HG02981 (cell line): ENCODE data around the gene ACOXL.
"Not testable (repeated sequence)": the region's sequence is repeated elsewhere in the genome, so short reads cannot be mapped to it uniquely, and the experiment has no call there.

Source experiments
- ATAC-seq: cut with Tn5 transposase; IDR thresholded peaks from one replicate; pipeline ENCODE4 v1.9.1; 2021; ENCODE audit warnings: mild to moderate bottlenecking, moderate library complexity; ENCODE audit not compliant: unreplicated experiment

ACOXL gene

DNA sequence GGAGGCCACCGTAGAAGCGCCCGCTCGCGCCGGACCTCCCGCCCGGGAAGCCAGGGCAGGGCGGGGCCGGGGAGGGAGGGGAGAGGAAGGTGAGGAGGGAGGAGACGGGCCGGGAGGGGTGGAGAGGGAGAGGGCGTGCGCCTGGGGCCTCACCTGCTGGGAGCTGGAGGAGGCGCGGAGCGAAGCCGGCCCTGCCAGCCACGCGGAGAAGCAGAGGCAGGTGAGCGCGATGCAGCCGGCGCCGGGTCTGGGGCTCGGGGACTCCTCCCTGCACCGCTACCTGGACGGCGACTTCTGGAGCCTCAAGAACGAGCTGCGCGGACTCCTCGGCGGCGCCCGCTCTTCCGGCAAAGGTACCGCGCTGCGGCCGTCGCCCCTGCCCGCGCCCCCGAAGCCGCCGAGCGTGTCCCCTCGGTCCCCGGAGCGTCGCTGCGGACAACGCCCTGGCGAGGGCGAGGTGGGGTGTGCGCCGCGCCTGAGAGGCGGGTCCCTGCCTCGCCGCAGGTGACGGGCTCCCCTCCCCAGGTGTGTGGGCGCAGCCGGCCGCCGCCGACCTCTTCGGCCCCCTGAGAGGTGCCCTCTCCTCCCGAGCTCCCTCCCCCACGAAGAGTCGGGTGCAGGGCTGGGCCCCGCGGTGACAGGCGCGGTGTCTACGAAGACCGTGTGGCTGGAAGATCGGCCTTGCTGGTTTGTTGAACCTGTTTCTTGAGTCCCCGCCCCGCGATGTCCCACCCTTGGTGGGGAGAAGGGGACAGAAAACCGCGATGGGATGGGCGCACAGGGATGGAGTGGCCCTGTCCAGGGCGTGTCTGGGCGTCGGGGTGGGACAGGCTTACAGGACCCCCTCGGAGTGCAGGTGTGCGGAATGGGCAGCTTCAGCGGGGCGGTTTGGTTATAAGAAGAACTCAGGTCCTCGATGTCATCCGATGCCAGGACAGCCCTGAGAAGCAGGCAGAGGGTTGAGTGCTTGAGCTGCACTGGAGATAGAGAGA, at the start of gene ACOXL:
TSS of gene ACOXL (plus strand) at position 152 of the 992 bp plus-strand sequence. CDS start 35,817 bp downstream, outside the sequence.
- no peak for ATAC-seq

DNA sequence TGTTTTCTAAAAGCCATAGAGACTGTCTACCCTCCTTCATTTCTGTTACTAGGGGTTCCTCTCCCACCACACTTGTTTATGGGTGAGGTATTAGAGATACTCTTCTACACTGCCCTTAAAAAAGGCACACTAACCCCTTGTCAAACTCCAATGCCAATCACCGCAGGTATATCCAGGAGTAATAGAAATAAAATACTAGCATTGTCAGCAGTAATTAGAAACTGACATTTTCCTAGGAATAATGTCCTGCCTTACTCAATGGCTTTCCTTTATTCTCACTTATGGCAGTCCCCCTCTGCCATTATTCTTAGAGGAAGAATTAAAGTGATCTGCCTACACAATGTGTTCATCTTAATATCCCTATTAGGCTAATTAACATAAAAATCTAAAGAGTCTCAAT, 49.5 kb upstream of the ACOXL start:
- no peak for ATAC-seq

DNA sequence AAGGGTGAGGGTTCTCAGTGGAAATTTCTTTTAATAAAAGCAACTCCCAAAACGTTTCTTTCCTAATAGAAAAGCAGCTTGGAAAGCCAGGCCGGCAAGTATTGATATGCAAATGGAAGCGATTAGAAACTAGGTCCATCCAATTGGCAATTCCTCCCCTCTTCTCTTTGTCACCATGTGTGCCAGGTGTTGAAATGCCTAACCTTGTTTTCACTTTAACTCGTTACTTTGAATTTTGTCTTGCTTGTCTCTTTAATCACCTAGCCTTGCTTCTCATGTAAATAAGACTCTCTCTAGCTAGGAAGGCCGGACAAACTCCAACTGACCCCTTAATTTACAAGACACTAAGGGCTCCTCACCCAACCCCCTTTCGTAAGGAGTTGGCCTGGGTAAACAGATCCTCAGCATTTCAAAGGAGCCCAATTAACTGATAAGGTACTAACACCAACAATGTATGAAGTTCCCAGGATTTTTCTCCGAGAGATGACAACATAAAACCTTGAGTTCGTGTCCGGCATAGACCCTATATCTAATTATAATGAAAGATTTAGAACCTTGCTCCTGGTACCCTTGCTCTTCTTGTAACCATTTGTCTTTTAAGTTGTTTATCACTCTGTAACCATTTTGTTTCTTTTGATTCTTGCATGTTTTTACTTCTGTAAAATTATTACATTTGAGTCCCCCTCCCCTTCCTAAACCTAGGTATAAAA, 44.4 kb upstream of the ACOXL start:
- ATAC-seq = not testable (repeated sequence)

DNA sequence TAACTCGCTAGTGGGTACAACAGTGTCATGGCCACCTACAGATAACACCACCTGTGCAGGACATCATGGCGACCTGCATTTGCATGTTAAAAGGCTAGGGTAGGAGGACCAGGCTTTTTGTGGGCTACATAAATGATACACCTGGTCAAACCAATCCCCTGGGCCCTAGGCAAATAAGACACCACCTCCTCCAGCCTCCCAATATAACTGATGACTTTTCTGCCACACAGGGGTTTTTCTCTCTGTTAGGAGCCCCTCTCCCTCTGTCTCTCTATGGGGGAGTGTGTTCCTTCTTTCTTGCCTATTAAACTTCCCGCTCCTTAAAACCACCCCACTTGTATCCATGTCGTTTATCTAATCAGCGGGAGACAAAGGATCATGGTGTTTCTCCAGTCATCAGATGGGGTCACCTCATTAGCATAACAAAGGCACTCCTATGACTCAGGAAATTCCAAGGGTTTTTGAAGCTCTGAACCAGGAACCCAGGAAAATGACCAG, 43.7 kb upstream of the ACOXL start:
- no peak for ATAC-seq

DNA sequence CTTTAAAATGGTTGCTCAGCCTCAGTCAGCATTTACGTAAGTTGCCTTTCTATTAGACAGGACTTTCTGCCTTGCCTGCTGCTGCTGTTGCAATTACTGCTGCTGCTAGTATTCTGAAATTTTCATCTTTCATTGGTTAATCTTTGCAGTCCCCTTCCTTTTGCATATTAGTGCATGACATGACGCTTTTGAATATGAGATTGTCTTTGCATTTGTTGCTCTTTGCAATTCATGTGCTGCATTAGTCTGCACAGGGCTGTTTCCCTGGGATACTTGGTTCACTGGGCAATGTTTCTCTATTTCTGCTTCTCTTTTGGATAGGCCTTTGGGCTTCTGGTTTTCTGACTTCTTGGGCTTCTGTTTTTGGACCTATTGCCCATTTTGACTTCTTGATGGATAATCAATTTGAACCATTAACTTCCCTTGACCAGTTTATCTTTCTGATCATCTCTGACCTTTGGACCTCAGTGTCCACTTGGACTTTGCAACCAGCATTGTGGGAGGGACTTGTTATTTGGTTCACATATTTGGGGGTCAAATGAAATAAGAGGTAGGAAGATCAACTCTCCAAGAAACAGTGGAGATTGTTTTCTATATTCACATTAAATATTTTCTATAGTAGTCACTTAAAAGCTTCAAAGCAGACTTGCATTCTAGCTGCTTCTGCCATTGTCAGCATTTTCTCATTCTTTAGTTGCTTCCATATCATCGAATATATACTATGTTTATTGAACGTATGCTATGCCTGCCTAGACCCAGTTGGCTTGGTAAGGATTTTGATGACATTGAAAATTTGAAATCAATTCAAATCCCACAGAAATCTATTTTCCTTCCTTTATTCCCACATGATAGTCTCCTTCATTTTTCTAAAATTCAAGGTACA, 42.0 kb upstream of the ACOXL start:
- no peak for ATAC-seq

DNA sequence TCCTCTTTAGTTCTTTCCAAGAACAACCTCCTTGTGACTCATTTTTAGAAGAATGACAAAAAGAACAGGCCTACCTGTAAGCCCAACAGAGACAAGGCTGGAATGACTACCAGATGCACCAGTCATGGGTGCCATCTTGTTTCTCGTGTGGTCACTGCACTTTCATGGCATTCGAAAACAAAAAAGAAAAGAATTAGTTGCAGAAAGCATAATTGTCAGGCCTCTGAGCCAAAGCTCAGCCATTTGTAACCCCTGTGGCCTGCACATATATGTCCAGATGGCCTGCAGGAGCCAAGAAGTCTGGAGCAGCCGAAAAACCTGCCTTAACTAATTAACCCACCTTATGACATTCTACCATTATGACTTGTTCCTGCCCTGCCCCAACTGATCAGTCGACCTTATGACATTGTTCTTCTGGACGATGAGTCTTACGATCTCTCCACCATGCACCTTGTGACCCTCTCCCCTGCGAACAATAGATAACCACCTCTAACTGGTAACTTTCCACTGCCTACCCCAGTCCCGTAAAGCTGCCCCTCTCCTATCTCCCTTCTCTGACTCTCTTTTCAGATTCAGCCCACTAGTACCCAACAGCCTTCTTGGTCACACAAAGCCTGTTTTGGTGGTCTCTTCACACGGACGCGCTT, 40.6 kb upstream of the ACOXL start:
- ATAC-seq = no peak

DNA sequence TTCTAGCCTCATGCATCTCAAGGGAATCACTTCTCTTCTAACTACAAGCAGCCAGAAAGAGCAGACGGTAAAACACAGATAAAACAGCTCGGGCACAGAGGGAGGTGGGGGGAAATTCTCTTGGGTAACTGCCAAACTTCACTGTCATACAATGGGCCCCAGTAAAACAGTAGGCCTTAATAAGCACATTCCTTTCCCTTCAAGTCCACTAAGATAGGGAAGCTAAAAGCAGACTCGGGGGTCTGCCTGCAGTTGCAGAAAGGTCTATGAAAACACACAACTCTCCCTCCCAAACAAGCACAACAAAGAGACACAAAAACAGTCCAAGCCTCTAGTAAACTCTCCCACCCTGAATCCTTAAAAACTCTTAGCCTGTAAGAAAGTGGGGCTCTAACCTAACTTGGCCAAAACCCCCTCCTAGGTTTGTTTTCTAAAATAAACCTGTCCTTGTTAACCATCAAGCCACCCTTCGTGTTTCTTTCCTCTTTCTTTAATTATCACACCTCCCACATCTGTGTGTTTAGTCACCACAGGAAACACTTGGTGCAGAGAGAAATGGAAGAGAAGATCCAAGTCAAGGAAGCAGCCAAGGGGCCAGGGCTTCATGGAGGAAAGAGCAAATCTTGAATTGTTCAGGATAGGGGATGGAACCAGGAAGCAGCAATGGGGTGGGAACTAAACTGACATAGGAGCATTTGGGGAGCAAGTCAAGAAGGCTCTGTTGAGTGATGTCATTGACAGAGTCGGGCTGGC, 37.1 kb upstream of the ACOXL start:
- not testable (repeated sequence) for ATAC-seq

DNA sequence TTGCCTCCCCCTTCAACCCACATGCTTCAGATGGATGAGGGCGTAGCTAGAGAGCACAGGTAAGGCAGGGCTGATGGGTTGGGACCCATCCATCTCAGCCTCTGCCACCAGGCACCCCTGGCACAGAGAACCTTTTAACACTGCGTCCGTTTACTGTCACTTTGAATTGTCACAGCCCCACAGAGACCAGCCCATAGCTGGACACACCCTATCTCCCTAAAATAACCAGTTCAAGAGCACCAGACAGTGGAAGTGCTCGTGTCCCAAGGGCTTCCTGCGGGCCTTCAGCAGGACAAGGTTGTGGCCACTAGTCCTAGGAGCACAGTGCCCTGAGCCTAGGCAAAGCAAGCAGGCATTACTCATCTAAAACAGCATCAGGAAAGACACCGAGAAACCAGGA, 34.1 kb upstream of the ACOXL start:
- ATAC-seq = not testable (repeated sequence)

DNA sequence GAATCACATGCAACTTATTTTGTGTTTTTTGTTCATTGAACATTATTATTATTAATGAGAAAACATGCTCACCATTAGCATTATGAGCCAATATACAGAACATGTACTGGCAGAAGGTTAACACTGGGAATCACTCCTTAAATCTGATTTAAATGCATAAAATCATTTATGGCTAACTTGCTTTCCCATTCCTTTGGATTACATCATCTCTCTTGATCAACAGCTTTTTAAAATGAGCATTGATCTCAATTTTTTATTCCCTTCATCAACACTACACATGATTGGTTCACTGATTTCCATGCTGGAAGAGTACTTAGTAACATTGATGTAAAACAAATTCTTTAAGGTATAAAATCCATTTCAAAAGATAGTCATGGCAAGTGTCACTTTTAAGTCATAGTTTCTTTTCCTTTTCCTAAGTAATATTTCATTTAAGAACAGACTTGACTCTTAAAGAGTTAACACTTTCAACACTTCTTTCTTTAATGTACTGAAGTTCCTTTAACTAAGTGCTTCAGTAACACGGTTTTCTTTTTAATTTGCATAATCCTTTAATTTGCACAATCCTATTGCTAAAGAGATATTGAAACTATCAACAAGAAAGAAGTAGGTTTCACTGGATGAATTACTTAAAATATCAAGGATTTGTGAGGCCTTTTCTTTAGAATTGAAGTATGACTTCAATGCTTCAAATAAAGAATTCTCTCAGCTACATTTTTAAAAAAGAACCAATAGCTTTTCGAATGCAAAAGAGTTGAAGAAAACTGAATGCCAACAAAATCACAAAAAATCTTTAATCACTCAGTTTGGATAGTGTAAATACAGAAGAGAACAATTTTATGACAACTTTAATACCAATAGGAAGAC, 29.6 kb upstream of the ACOXL start:
- ATAC-seq = no peak

DNA sequence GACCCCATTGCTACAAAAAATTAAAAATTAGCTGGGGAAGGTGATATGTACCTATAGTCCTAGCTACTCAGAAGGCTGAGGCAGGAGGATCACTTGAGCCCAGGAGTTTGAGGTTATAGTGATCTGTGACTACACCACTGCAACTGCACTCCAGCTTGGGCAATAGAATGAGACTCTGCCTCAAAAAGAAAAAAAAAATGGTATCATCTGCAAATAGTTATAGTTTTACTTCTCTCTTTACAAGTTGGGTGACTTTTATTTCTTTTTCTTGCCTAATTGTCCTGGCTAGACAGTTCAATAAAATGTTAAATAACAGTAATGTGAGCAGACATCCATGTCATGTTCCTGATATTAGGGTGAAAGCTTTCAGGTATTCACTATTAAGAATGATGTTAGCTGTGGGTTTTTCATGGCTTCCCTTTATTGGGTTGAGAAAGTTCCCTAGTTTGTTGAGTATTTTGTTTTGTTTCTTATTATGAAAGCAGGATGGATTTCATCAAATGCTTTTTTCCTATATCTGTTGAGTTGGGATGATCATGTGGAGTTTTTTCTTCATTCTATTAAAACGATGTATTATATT, 24.9 kb upstream of the ACOXL start:
- ATAC-seq = no peak

DNA sequence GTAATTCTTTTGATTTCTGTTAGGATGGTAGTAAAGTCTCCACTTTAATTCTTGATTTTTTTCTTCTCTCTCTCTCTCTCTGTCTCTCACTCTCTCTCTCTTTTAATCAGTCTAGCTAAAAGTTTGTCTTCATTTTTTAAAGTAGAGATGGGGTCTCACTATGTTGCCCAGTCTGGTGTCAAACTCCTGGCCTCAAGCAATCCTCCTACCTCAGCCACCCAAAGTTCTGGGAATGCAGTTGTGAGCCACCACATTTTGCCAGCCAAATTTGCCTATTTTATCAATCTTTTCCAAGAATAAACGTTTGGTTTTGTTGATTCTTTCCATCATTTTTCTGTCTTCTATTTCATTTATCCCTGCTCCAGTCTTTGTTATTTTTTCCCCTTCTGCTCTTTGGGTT, 23.9 kb upstream of the ACOXL start:
- no peak for ATAC-seq

DNA sequence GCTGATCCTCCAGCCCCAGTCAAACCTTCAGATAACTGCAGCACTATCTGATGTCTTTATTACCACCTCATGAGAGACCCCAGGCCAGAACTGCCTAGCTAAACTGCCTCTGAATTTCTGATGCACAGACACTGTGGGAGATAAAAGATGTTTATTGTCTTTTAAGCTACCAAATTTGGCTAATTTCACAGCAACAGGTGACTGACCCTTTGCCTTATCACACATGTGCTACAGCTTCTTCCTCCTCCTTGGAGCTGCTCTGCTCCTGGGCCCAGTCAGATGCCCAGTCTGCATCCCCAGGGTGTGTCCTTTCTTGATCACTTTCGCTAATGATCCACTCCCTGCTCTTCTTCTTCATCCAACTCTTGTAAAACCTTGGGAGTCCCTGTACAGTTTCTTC, 19.6 kb upstream of the ACOXL start:
- no peak for ATAC-seq

DNA sequence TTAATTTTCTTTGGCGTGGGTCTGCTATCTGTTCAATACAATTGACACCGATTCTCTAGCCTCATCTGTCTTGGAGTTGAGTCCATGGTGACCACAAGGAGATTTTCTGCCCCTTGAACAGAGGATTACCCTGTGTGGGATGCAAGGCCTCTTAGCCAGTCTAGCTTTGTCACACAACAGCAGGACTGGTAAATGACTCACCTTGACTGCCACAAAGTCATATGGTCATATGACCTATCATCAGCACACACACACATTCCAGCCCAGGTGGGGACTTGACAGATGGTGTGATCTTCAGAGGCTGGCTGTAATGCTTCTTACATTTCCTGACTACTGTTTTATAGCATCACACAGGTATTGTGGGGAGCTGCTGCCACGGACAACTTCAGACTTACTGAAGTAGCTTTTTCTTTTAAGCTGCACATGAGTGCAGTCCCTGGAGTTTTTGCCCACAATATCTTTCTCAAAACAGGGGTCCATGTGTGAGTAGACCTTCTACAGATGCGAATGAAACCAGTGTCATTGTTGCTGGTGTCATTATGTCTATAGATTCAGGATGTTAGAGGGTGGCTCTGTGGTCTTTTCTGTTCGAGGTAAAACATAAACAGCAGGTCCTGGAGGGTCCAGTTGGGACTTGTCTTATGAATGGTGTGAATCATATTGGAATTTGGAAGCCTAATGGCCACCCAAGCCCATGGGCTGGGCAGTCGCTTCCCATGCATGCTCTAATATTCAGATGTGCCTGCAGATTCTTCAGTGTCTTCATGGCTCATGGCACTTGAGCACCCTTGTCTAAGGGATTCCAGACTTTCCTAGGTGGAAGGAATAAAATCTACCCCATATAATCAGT, 18.6 kb upstream of the ACOXL start:
- no peak for ATAC-seq

DNA sequence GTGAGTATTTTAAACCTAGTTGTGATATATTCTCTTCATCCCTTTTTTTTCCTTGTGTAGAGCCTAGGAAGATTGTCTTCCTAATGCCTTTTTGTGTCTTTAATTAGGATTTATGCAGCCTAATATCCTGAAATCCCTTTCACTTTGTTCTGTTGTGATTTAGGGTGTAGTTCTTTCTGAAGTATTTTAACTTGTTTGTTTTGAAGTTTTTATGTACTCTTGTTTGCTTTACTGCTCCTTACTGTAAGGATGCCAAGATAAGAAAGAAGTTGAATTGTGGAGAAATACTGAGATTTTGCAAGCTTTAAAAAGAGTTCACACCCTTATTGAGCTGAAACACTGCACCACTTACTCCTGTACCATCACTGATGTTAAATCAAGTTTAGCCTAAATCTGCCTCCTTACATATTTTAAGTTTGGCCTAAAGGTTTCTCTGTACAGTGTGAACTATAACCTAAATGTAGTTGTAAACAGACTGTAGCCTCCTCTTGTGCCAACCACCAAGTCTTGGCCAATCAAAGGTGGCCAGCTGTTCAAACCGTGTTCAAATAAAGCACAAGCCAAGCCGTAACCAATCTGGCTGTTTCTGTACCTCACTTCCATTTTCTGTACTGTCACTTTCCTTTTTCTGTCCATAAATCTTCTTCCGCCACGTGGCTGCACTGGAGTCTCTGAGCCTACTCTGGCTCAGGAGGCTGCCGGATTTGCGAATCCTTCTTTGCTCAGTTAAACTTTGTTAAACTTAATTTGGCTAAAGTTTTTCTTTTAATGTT, 17.7 kb upstream of the ACOXL start:
- ATAC-seq = no peak

DNA sequence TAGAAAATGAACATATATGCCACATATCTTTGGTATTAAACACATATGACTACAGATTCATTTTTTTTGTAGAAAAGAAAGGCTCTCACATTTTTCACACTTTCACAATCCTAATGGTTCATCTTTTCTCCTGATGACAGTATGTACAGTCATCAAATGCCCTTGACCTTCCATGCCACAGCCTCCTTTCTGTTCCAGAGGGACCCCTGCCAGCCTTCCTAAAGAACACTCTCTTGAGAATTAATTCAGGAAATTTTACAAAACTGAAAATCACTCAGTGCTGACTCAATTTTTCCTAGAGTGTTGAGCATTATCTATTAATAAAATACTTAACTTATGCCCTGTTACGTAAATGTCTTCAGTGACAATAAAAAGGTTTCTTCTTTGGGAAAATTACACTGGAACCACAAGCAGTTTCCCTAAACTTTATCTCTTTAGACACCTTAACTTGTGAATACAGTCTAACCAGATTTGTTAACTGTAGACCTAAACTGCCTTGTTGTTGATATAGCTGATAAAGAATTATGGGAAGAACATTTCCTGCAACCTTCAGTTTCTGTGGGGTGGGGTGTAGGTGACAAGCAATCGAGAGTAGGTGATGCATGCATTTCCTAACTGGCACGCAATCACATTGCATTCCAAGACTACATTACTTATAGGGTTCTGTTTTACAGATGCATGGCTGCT, 15.3 kb upstream of the ACOXL start:
- ATAC-seq = no peak

DNA sequence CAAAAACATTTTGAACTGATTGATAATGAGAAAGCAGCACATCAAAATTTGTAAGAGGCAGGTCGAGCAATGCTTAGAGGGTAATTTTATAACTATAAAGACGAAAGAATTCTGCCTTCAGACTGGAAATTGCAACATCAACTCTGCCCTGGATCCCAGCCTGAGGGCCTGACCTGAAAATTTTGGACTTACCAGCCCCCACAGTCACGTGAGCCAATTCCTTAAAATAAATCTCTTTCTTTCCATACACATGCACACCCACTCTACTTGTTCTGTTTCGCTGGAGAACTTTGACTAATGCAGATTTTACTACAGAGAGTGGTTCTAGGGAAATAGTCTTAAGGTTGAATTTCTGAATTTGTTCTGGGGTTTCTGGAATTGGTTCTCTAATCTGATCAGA, 14.6 kb upstream of the ACOXL start:
- no peak for ATAC-seq
